Neuronal stem cell (in vitro differentiated cells): ENCODE measurements around the gene TBCA. TPM values are rescaled to one million over a fixed set of nuclear protein-coding genes. Genes with fewer than 3 reads are reported as not detected.

Source experiments
- DNase-seq: peaks from one replicate; pipeline ENCODE4 v3.0.0-alpha.2; 2013; ENCODE audit warnings: low spot score
- H2AFZ ChIP-seq: one replicate; pipeline ENCODE4 v1.6.1; 2013; ENCODE audit warnings: mild to moderate bottlenecking, low read length, inconsistent platforms
- H2AK5ac ChIP-seq: 2 replicates; pipeline ENCODE4 v1.6.1; 2013; ENCODE audit warnings: low read depth, mild to moderate bottlenecking, inconsistent platforms, low read length, moderate library complexity, mixed read lengths
- H2BK120ac ChIP-seq: 2 replicates; pipeline ENCODE4 v1.6.1; 2013; ENCODE audit warnings: low read depth, mild to moderate bottlenecking, inconsistent platforms, low read length, moderate library complexity, mixed read lengths
- H2BK12ac ChIP-seq: one replicate; pipeline ENCODE4 v1.6.1; 2013; ENCODE audit warnings: low read length, inconsistent platforms
- H2BK15ac ChIP-seq: 2 replicates; pipeline ENCODE4 v1.6.1; 2013; ENCODE audit warnings: mild to moderate bottlenecking, low read length, inconsistent platforms, mixed read lengths
- H2BK5ac ChIP-seq: one replicate; pipeline ENCODE4 v1.6.1; 2013; ENCODE audit warnings: inconsistent platforms, mild to moderate bottlenecking, low read length, moderate library complexity
- H3K14ac ChIP-seq: one replicate; pipeline ENCODE4 v1.6.1; 2013; ENCODE audit warnings: low read length, inconsistent platforms
- H3K18ac ChIP-seq: 2 replicates; pipeline ENCODE4 v1.6.1; 2013; ENCODE audit warnings: low read length, inconsistent platforms
- H3K23ac ChIP-seq: 2 replicates; pipeline ENCODE4 v1.6.1; 2013; ENCODE audit warnings: low read depth, mild to moderate bottlenecking, mixed read lengths, low read length, inconsistent platforms; ENCODE audit not compliant: poor library complexity
- H3K27ac ChIP-seq: replicated peaks from 3 replicates; pipeline ENCODE4 v1.5.1; 2013; ENCODE audit warnings: low read length, inconsistent platforms
- H3K27me3 ChIP-seq, 3 experiments: 2 replicates each; pipeline ENCODE4 v1.6.1; 2013; ENCODE audit warnings: low read length in 3 of 3, mild to moderate bottlenecking in 2 of 3, inconsistent platforms in 1 of 3, low read depth in 1 of 3, mixed read lengths in 1 of 3, moderate library complexity in 1 of 3; ENCODE audit not compliant: control insufficient read depth in 3 of 3, insufficient read depth in 3 of 3
- H3K36me3 ChIP-seq, 2 donors: replicated peaks in 1 of 2; 2 replicates each; pipeline ENCODE4 v1.6.1; 2013; ENCODE audit warnings: low read length in 2 of 2; ENCODE audit not compliant: control insufficient read depth in 2 of 2, insufficient read depth in 2 of 2
- H3K4ac ChIP-seq: 2 replicates; pipeline ENCODE4 v1.6.1; 2013; ENCODE audit warnings: inconsistent platforms, mild to moderate bottlenecking, low read length, moderate library complexity
- H3K4me1 ChIP-seq, 2 donors: 1 replicate in 1 of 2; 2 replicates in 1 of 2; pipeline ENCODE4 v1.6.1; 2013; ENCODE audit warnings: low read length in 2 of 2, low read depth in 1 of 2; ENCODE audit not compliant: control insufficient read depth in 2 of 2, insufficient read depth in 1 of 2
- H3K4me2 ChIP-seq: one replicate; pipeline ENCODE4 v1.6.1; 2013; ENCODE audit warnings: mild to moderate bottlenecking, low read length, inconsistent platforms; ENCODE audit not compliant: insufficient read depth, poor library complexity, severe bottlenecking
- H3K4me3 ChIP-seq, 2 donors: 2 replicates each; pipeline ENCODE4 v1.5.1; 2013; ENCODE audit warnings: low read length in 2 of 2, mild to moderate bottlenecking in 2 of 2, inconsistent platforms in 1 of 2, moderate library complexity in 1 of 2
- H3K79me1 ChIP-seq: one replicate; pipeline ENCODE4 v1.6.1; 2013; ENCODE audit warnings: low read depth, mild to moderate bottlenecking, inconsistent platforms, low read length, moderate library complexity
- H3K9ac ChIP-seq: one replicate; pipeline ENCODE4 v1.6.1; 2013; ENCODE audit warnings: mild to moderate bottlenecking, low read depth, low read length, inconsistent platforms; ENCODE audit not compliant: poor library complexity
- H3K9me3 ChIP-seq, 2 donors: replicated peaks in 1 of 2; 2 replicates each; pipeline versions ENCODE3 to v1.6.1; 2013; ENCODE audit warnings: low read length in 2 of 2, mild to moderate bottlenecking in 2 of 2, inconsistent platforms in 1 of 2, low read depth in 1 of 2, mixed read lengths in 1 of 2, moderate library complexity in 1 of 2; ENCODE audit not compliant: control insufficient read depth in 2 of 2, insufficient read depth in 1 of 2
- H4K8ac ChIP-seq: one replicate; pipeline ENCODE4 v1.6.1; 2013; ENCODE audit warnings: low read depth, mild to moderate bottlenecking, inconsistent platforms, low read length, moderate library complexity
- H4K91ac ChIP-seq: one replicate; pipeline ENCODE4 v1.6.1; 2013; ENCODE audit warnings: low read length, low read depth, mild to moderate bottlenecking, inconsistent platforms; ENCODE audit not compliant: poor library complexity
- WGBS, 2 donors: extraction: QIAGEN DNeasy Blood & Tissue Kit; methylation state at CpG; one replicate each; pipeline ENCODE4 v1.1.7; 2013; ENCODE audit warnings: missing lambda C conversion rate in 2 of 2, mixed read lengths in 1 of 2; ENCODE audit not compliant: insufficient read length in 2 of 2, insufficient replicate concordance in 1 of 2; ENCODE audit errors: extremely low coverage in 2 of 2; 5-methylcytosine and 5-hydroxymethylcytosine counted together
- polyA plus RNA-seq, 2 experiments: library from polyadenylated mRNA; stranded (reverse); fragments of 200-250 nt; gene quantifications; one replicate each; pipeline ENCODE4 v1.2.3, GENCODE V29; 2013

Gene TBCA, protein sequence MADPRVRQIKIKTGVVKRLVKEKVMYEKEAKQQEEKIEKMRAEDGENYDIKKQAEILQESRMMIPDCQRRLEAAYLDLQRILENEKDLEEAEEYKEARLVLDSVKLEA
- polyA plus RNA-seq (2013, experiment 1 of 2), result 605 TPM
- 623 TPM for polyA plus RNA-seq (2013, experiment 2 of 2)

- Histone ChIP-seq H3K23ac (peak within 1 kb of the TSS; percentile 94), H3K4me2 (peak within 1 kb of the TSS; percentile 72), H2AFZ (peak within 1 kb of the TSS; percentile 95), H2AK5ac (no peak within 1 kb of the TSS), H3K9me3 (peaks cover 0 to 11% of the 10 kb centered on the region in 2 donors), H3K36me3 (peaks cover 2 to 28% of the 10 kb centered on the region in 2 donors), H2BK15ac (peak within 1 kb of the TSS; percentile 14), H3K27me3 (peaks cover 0 to 19% (median 0%) of the 10 kb centered on the region in 3 experiments), H2BK120ac (no peak within 1 kb of the TSS), H2BK5ac (no peak within 1 kb of the TSS), H4K91ac (no peak within 1 kb of the TSS), H3K14ac (peak within 1 kb of the TSS; percentile 60), H3K9ac (peak within 1 kb of the TSS; percentile 87), H3K4ac (no peak within 1 kb of the TSS), H3K27ac (no peak within 1 kb of the TSS), H2BK12ac (no peak within 1 kb of the TSS), H4K8ac (no peak within 1 kb of the TSS), H3K79me1 (peaks cover 2% of the 10 kb centered on the region), H3K18ac (peak within 1 kb of the TSS; percentile 93), H3K4me1 (peaks cover 9 to 28% of the 10 kb centered on the region in 2 donors), H3K4me3 (peak within 1 kb of the TSS; percentile 86 to 88)
- WGBS, 2 donors, result no CpG with 5 or more reads among the region's 89 CpGs
- peak; percentile 92 for DNase-seq
These were observed at the start of gene TBCA for GRCh38 chr5:77775790-77776553. Gene TBCA, minus strand, starts transcription at chr5:77776339. Its CDS starts 82 bp downstream, at chr5:77776257.

GRCh38 chr5:77824981-77825380 lies 48.8 kb upstream of the TBCA start:
- Histone ChIP-seq H3K27me3 (peaks cover 0 to 43% (median 0%) of the 10 kb centered on the region in 3 experiments), H3K4me1 (peaks cover 0 to 6% of the 10 kb centered on the region in 2 donors), H3K9ac (no peak overlapping the region), H3K18ac (no peak overlapping the region), H3K23ac (no peak overlapping the region), H4K8ac (no peak overlapping the region), H2BK120ac (no peak overlapping the region), H2AFZ (no peak overlapping the region), H3K4me3 (no peak overlapping the region), H3K9me3 (no peaks in the 10 kb centered on the region), H2AK5ac (no peak overlapping the region), H2BK12ac (no peak overlapping the region), H4K91ac (no peak overlapping the region), H3K27ac (no peak overlapping the region), H3K36me3 (no peaks in the 10 kb centered on the region), H2BK5ac (no peak overlapping the region), H2BK15ac (no peak overlapping the region), H3K14ac (no peak overlapping the region), H3K4ac (no peak overlapping the region), H3K79me1 (no peaks in the 10 kb centered on the region), H3K4me2 (no peak overlapping the region)
- no peak for DNase-seq
- WGBS, 2 donors, result no CpG with 5 or more reads among the region's 2 CpGs

GRCh38 chr5:77816686-77817085 lies 40.5 kb upstream of the TBCA start:
- H2AFZ ChIP-seq, result no peak overlapping the region
- no peak overlapping the region for H2AK5ac ChIP-seq
- H3K27me3 ChIP-seq, result peaks cover 0 to 35% (median 0%) of the 10 kb centered on the region in 3 experiments
- no peak overlapping the region for H4K8ac ChIP-seq
- no peak overlapping the region for H3K27ac ChIP-seq
- H3K23ac ChIP-seq, result no peak overlapping the region
- H3K4ac ChIP-seq, result no peak overlapping the region
- H3K4me1 ChIP-seq, result no peaks in the 10 kb centered on the region
- no CpG with 5 or more reads among the region's 2 CpGs for WGBS, 2 donors
- no peak overlapping the region for H4K91ac ChIP-seq
- no peak overlapping the region for H2BK120ac ChIP-seq
- no peak overlapping the region for H2BK15ac ChIP-seq
- no peak overlapping the region for H3K4me2 ChIP-seq
- no peak overlapping the region for H3K18ac ChIP-seq
- no peak overlapping the region for H3K14ac ChIP-seq
- H3K4me3 ChIP-seq, result no peak overlapping the region
- no peak overlapping the region for H3K9ac ChIP-seq
- H3K9me3 ChIP-seq, result no peaks in the 10 kb centered on the region
- DNase-seq, result no peak
- no peak overlapping the region for H2BK12ac ChIP-seq
- no peak overlapping the region for H2BK5ac ChIP-seq
- no peaks in the 10 kb centered on the region for H3K79me1 ChIP-seq
- H3K36me3 ChIP-seq, result no peaks in the 10 kb centered on the region

DNA sequence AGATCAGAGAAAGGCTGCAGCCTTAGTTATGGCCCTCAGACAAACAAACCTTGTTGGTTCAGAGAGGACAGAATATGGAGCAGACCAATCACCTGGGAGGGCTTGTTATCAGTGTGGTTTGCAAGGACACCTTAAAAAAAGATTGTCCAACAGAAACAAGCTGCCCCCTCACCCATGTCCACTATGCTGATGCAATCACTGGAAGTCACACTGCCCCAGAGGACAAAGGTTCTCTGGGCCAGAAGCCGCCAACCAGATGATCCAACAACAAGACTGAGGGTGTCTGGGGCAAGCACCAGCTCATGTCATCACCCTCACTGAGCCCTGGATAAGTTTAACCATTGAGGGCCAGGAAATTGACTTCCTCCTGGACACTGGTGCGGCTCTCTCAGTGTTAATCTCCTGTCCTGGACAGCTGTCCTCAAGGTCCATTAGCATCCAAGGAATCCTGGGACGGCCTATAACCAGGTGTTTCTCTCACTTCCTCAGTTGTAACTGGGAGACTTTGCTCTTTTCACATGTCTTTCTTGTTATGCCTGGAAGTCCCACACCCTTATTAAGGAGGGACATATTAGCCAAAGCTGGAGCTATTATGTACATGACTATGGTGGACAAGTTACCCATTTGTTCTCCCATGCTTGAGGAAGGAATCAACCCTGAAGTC lies 36.9 kb upstream of the TBCA start:
- H3K4ac ChIP-seq, result no peak overlapping the region
- peaks cover 0 to 18% (median 0%) of the 10 kb centered on the region in 3 experiments for H3K27me3 ChIP-seq
- H2BK5ac ChIP-seq, result no peak overlapping the region
- H2BK15ac ChIP-seq, result no peak overlapping the region
- no peak overlapping the region for H2BK12ac ChIP-seq
- no peaks in the 10 kb centered on the region for H3K79me1 ChIP-seq
- no peaks in the 10 kb centered on the region for H3K4me1 ChIP-seq
- no peak overlapping the region for H3K9ac ChIP-seq
- DNase-seq, result no peak
- H2AFZ ChIP-seq, result no peak overlapping the region
- no CpG with 5 or more reads among the region's 3 CpGs for WGBS, 2 donors
- no peak overlapping the region for H4K8ac ChIP-seq
- H3K4me3 ChIP-seq, result no peak overlapping the region
- H2AK5ac ChIP-seq, result no peak overlapping the region
- no peak overlapping the region for H3K14ac ChIP-seq
- no peak overlapping the region for H3K23ac ChIP-seq
- H3K36me3 ChIP-seq, result no peaks in the 10 kb centered on the region
- no peak overlapping the region for H4K91ac ChIP-seq
- no peaks in the 10 kb centered on the region for H3K9me3 ChIP-seq
- no peak overlapping the region for H3K4me2 ChIP-seq
- no peak overlapping the region for H3K27ac ChIP-seq
- no peak overlapping the region for H3K18ac ChIP-seq
- H2BK120ac ChIP-seq, result no peak overlapping the region
